Endothelial cell of umbilical vein (primary cell): ENCODE measurements around the gene SRBD1. TPM values are rescaled to one million over a fixed set of nuclear protein-coding genes. Genes with fewer than 3 reads are reported as not detected.

Experiments
- BruUV-seq: library from RNA; stranded (reverse); fragments of 400-500 nt; replicated peaks from 2 replicates; lab custom pipeline; 2021; lab: Mats Ljungman, UMichigan
- CTCF ChIA-PET: fragments of 300-600, 350-600 bp; sonication (Branson Sonifier 250); formaldehyde crosslinking; loops from one replicate; lab custom pipeline; 2021; ENCODE audit warnings: antibody characterized with exemption, inconsistent platforms; lab: Charles Lee
- POLR2A ChIA-PET: fragments of 300-600, 350-600 bp; sonication (Branson Sonifier 250); formaldehyde crosslinking; loops from one replicate; lab custom pipeline; 2021; ENCODE audit warnings: antibody characterized with exemption, inconsistent platforms; lab: Charles Lee
- DNase-seq: peaks from one replicate; pipeline ENCODE4 v3.0.0-alpha.2; 2011; ENCODE audit warnings: low read depth, low spot score
- FAIRE-seq: peaks from 2 replicates; lab custom pipeline; 2011; peaks lifted over from hg19 to GRCh38; lab: Jason Lieb, UNC
- H2AFZ ChIP-seq: 2 replicates; pipeline ENCODE4 v1.6.0; 2012; ENCODE audit warnings: low read depth, low read length, control low read depth, inconsistent platforms
- H3K27ac ChIP-seq: 2 replicates; pipeline ENCODE4 v1.5.1; 2011; ENCODE audit warnings: low read depth, mild to moderate bottlenecking, control low read depth, low read length, moderate library complexity; ENCODE audit not compliant: insufficient read depth
- H3K27me3 ChIP-seq, 2 experiments: 2 replicates each; pipeline versions ENCODE4 v1.6.0 to v1.6.1; 2011; ENCODE audit warnings: low read length in 2 of 2, mixed read lengths in 1 of 2; ENCODE audit not compliant: control insufficient read depth in 2 of 2, insufficient read depth in 2 of 2
- H3K36me3 ChIP-seq, 2 experiments: 2 replicates in 1 of 2; 3 replicates in 1 of 2; pipeline ENCODE4 v1.5.1; 2011; ENCODE audit warnings: low read length in 2 of 2, mild to moderate bottlenecking in 1 of 2, moderate library complexity in 1 of 2; ENCODE audit not compliant: control insufficient read depth in 2 of 2, insufficient read depth in 2 of 2; ENCODE audit errors: extremely low read depth in 1 of 2
- H3K4me1 ChIP-seq: 3 replicates; pipeline ENCODE4 v1.5.1; 2011; ENCODE audit warnings: mild to moderate bottlenecking, low read length; ENCODE audit not compliant: control insufficient read depth, insufficient read depth; ENCODE audit errors: extremely low read depth
- H3K4me2 ChIP-seq: 2 replicates; pipeline ENCODE4 v1.6.1; 2011; ENCODE audit warnings: low read length, control low read depth, mixed read lengths; ENCODE audit not compliant: insufficient read depth
- H3K4me3 ChIP-seq, 3 experiments: fragments of 200-600 bp in 1 of 3; sonication (generic), shearing (Covaris generic) in 1 of 3; replicated peaks in 1 of 3; 2 replicates each; pipeline ENCODE4 v1.5.1; 2011 to 2016; ENCODE audit warnings: control low read depth in 3 of 3, low read length in 3 of 3, mild to moderate bottlenecking in 2 of 3, inconsistent platforms in 1 of 3, low read depth in 1 of 3, moderate library complexity in 1 of 3; ENCODE audit not compliant: insufficient read depth in 1 of 3
- H3K79me2 ChIP-seq: 2 replicates; pipeline ENCODE4 v1.6.0; 2012; ENCODE audit warnings: low read length, inconsistent platforms; ENCODE audit not compliant: control insufficient read depth, insufficient read depth
- H3K9ac ChIP-seq: replicated peaks from 2 replicates; pipeline ENCODE3; 2011; ENCODE audit warnings: low read length, control low read depth; ENCODE audit not compliant: insufficient read depth; ENCODE audit errors: extremely low read depth
- H3K9me1 ChIP-seq: replicated peaks from 3 replicates; pipeline ENCODE4 v1.6.0; 2011; ENCODE audit warnings: mild to moderate bottlenecking, low read length; ENCODE audit not compliant: control insufficient read depth, insufficient read depth; ENCODE audit errors: extremely low read depth
- H3K9me3 ChIP-seq: replicated peaks from 2 replicates; pipeline ENCODE4 v1.5.1; 2012; ENCODE audit warnings: low read length, inconsistent platforms; ENCODE audit not compliant: control insufficient read depth, insufficient read depth
- H4K20me1 ChIP-seq: replicated peaks from 2 replicates; pipeline ENCODE3; 2011; ENCODE audit warnings: mild to moderate bottlenecking, low read length; ENCODE audit not compliant: control insufficient read depth, insufficient read depth; ENCODE audit errors: extremely low read depth
- FOS ChIP-seq: IDR thresholded peaks from 2 replicates; pipeline ENCODE4 v1.6.1; 2011; ENCODE audit warnings: mild to moderate bottlenecking, low read length, moderate library complexity, borderline replicate concordance; ENCODE audit not compliant: insufficient read depth
- GATA2 ChIP-seq: IDR thresholded peaks from 2 replicates; pipeline ENCODE4 v1.7.0; 2011; ENCODE audit warnings: low read depth, mild to moderate bottlenecking, moderate library complexity, mixed read lengths, low read length; ENCODE audit not compliant: insufficient read length, insufficient read depth
- JUN ChIP-seq: IDR thresholded peaks from 2 replicates; pipeline ENCODE4 v1.6.1; 2011; ENCODE audit warnings: borderline replicate concordance, low read depth; ENCODE audit not compliant: insufficient read length, insufficient read depth
- MYC ChIP-seq: IDR thresholded peaks from one replicate; pipeline ENCODE4 v1.6.1; 2011; ENCODE audit warnings: mild to moderate bottlenecking, low read depth, low read length
- POLR2A ChIP-seq: IDR thresholded peaks from 2 replicates; pipeline ENCODE4 v1.6.1; 2012; ENCODE audit warnings: low read depth, mild to moderate bottlenecking, control low read depth, low read length
- POLR2AphosphoS5 ChIP-seq: IDR thresholded peaks from 2 replicates; pipeline ENCODE4 v1.6.1; 2012; ENCODE audit warnings: low read depth, mild to moderate bottlenecking, control low read depth, low read length, moderate library complexity; ENCODE audit not compliant: insufficient read depth
- dilution Hi-C: fragments of 300-500 bp; cut with MboI; formaldehyde crosslinking; loops from one replicate; pipeline ENCODE4 v1.15.0; 2019; ENCODE audit warnings: low sequenced_read_pairs; ENCODE audit not compliant: extremely low pct_ligation_motif_present
- intact Hi-C: fragments of 100-400 bp; cut with micrococcal nuclease; formaldehyde crosslinking; loops from one replicate; pipeline ENCODE4 v1.10.0; 2022
- polyA plus RNA-seq, 4 experiments: library from polyadenylated mRNA; depleted of rRNA in 3 of 4; stranded (reverse) in 3 of 4; unstranded in 1 of 4; fragments of >200 nt; gene quantifications; 2 replicates each; pipeline versions ENCODE4 v1.2.1 to v1.2.3, GENCODE V29; 2011 to 2012; ENCODE audit warnings: missing spikeins in 1 of 4
- total RNA-seq: library from RNA; stranded (reverse); gene quantifications from 2 replicates; pipeline ENCODE4 v1.2.3, GENCODE V29; 2021

Gene SRBD1
- total and polyA plus RNA-seq, 2 donors (not counting 3 experiments of a cell fraction or from before 2014, with no cell fraction given) = 3.7 to 12.5 TPM

GRCh38 chr2:45469314-45470099, 141.6 kb downstream of the SRBD1 start:
- no TSS peak for BruUV-seq
- H3K27ac ChIP-seq = no peak overlapping the region
- no peaks in the 10 kb centered on the region for H3K27me3 ChIP-seq
- intact Hi-C loops = no loop called here
- dilution Hi-C loops = no loop called here
- H3K79me2 ChIP-seq = no peaks in the 10 kb centered on the region
- no peak overlapping the region for H2AFZ ChIP-seq
- DNase-seq (peak; percentile 4), FAIRE-seq (no peak)
- no peak overlapping the region for H3K4me2 ChIP-seq
- no peaks in the 10 kb centered on the region for H3K4me1 ChIP-seq
- H3K9me3 ChIP-seq = no peaks in the 10 kb centered on the region
- CTCF ChIA-PET = no interaction called here
- no peak for TF ChIP-seq FOS
- TF ChIP-seq MYC = no peak
- TF ChIP-seq POLR2A = no peak
- H3K9me1 ChIP-seq = no peaks in the 10 kb centered on the region
- H3K36me3 ChIP-seq = no peaks in the 10 kb centered on the region
- POLR2A ChIA-PET = no interaction called here
- no peaks in the 10 kb centered on the region for H4K20me1 ChIP-seq
- H3K4me3 ChIP-seq = no peak overlapping the region
- no peak overlapping the region for H3K9ac ChIP-seq

- Histone ChIP-seq H3K9ac (no peak overlapping the region), H3K36me3 (no peaks in the 10 kb centered on the region), H3K27ac (no peak overlapping the region), H3K4me3 (no peak overlapping the region), H3K9me3 (no peaks in the 10 kb centered on the region), H3K79me2 (no peaks in the 10 kb centered on the region), H3K27me3 (no peaks in the 10 kb centered on the region), H3K4me2 (no peak overlapping the region), H3K4me1 (no peaks in the 10 kb centered on the region), H3K9me1 (no peaks in the 10 kb centered on the region), H4K20me1 (no peaks in the 10 kb centered on the region), H2AFZ (no peak overlapping the region)
- CTCF ChIA-PET = interaction anchor here (1.6 kb wide), 1 partner anchor 26 kb away, joined by 3 read pairs; no protein-coding TSS in a partner anchor
- no TSS peak for BruUV-seq
- POLR2A ChIA-PET = no interaction called here
- dilution Hi-C loops (no loop called here), intact Hi-C loops (no loop called here)
- DNase-seq = no peak
- TF ChIP-seq POLR2AphosphoS5 = no peak
- TF ChIP-seq GATA2 = no peak
- TF ChIP-seq JUN = no peak
- no peak for TF ChIP-seq MYC
- FAIRE-seq = no peak
These were observed 142.8 kb downstream of the SRBD1 start for GRCh38 chr2:45468279-45468678.
